HCT116 (cell line): ENCODE results near the gene CEACAM18. TPM values are rescaled to one million over a fixed set of nuclear protein-coding genes. Genes with fewer than 3 reads are reported as not detected.

Experiments
- ATAC-seq: fragments of 200-7000 bp; cut with Tn5 transposase; 2 replicates; pipeline ENCODE4 v1.9.1; 2020; ENCODE audit warnings: mild to moderate bottlenecking, moderate library complexity
- BruUV-seq: library from RNA; stranded (reverse); fragments of 400-500 nt; replicated peaks from 2 replicates; lab custom pipeline; 2021; lab: Mats Ljungman, UMichigan
- CTCF ChIA-PET: fragments of 300-600 bp; sonication (Branson Sonifier 250); formaldehyde crosslinking; loops from one replicate; lab custom pipeline; 2021; ENCODE audit warnings: antibody characterized with exemption; lab: Charles Lee
- POLR2A ChIA-PET: fragments of 300-600, 350-600 bp; sonication (Branson Sonifier 250); formaldehyde crosslinking; loops from one replicate; lab custom pipeline; 2021; ENCODE audit warnings: antibody characterized with exemption; lab: Charles Lee
- RAD21 ChIA-PET, 2 experiments: fragments of 300-600 bp; sonication (Branson Sonifier 250); formaldehyde crosslinking; loops; one replicate each; lab custom pipeline; 2023; ENCODE audit warnings: low total read pairs in 2 of 2; ENCODE audit not compliant: uncharacterized antibody in 2 of 2, unreplicated experiment in 2 of 2, low non-redundant PET in 1 of 2; lab: Charles Lee
- DNase-seq: peaks from one replicate; pipeline ENCODE4 v3.0.0-alpha.2; 2010; ENCODE audit warnings: low read depth, low spot score
- H2AFZ ChIP-seq: fragments of 200-600 bp; shearing (Covaris generic), sonication (generic); 2 replicates; pipeline ENCODE4 v1.6.1; 2017; ENCODE audit warnings: low read depth, mixed run types, mixed read lengths, antibody characterized with exemption, low read length; ENCODE audit not compliant: poor library complexity, severe bottlenecking
- H3K27ac ChIP-seq: 2 replicates; pipeline ENCODE4 v1.5.1; 2012; ENCODE audit warnings: low read depth, low read length
- H3K27me3 ChIP-seq: fragments of 200-600 bp; sonication (generic); 2 replicates; pipeline ENCODE4 v1.6.1; 2016; ENCODE audit warnings: mixed run types, low read length, mixed read lengths; ENCODE audit not compliant: insufficient read depth
- H3K36me3 ChIP-seq, 2 experiments: fragments of 200-500 bp in 1 of 2; fragments of 200-600 bp in 1 of 2; sonication (Bioruptor generic) in 1 of 2; sonication (generic) in 1 of 2; 2 replicates each; pipeline versions ENCODE4 v1.5.1 to v1.6.1; 2014 to 2016; ENCODE audit warnings: low read length in 2 of 2, inconsistent platforms in 1 of 2, mixed read lengths in 1 of 2, mixed run types in 1 of 2; ENCODE audit not compliant: insufficient read depth in 2 of 2, control insufficient read depth in 1 of 2
- H3K4me1 ChIP-seq, 2 experiments: fragments of 200-600 bp in 1 of 2; sonication (generic) in 1 of 2; 2 replicates each; pipeline versions ENCODE4 v1.5.1 to v1.6.1; 2012 to 2017; ENCODE audit warnings: low read length in 2 of 2, inconsistent platforms in 1 of 2, mild to moderate bottlenecking in 1 of 2, mixed read lengths in 1 of 2, mixed run types in 1 of 2, moderate library complexity in 1 of 2; ENCODE audit not compliant: insufficient read depth in 2 of 2, control insufficient read depth in 1 of 2
- H3K4me2 ChIP-seq: fragments of 200-600 bp; sonication (generic); 2 replicates; pipeline ENCODE4 v1.6.1; 2017; ENCODE audit warnings: mixed run types, low read length, mixed read lengths
- H3K4me3 ChIP-seq, 2 experiments: fragments of 200-600 bp in 1 of 2; sonication (generic) in 1 of 2; replicated peaks in 1 of 2; 2 replicates each; pipeline ENCODE4 v1.5.1; 2011 to 2016; ENCODE audit warnings: low read length in 2 of 2, control low read depth in 1 of 2, low read depth in 1 of 2, mild to moderate bottlenecking in 1 of 2, mixed read lengths in 1 of 2, mixed run types in 1 of 2
- H3K79me2 ChIP-seq: fragments of 200-600 bp; sonication (generic); 2 replicates; pipeline ENCODE4 v1.6.1; 2017; ENCODE audit warnings: mild to moderate bottlenecking, mixed run types, low read length, moderate library complexity, mixed read lengths; ENCODE audit not compliant: insufficient read depth
- H3K9ac ChIP-seq: fragments of 200-600 bp; sonication (generic); 2 replicates; pipeline ENCODE4 v1.6.1; 2016; ENCODE audit warnings: low read length, mixed read lengths
- H3K9me2 ChIP-seq: fragments of 200-600 bp; sonication (generic), shearing (Covaris generic); 2 replicates; pipeline ENCODE4 v1.6.1; 2017; ENCODE audit warnings: mixed run types, mild to moderate bottlenecking, moderate library complexity; ENCODE audit not compliant: insufficient read depth
- H3K9me3 ChIP-seq, 2 experiments: fragments of 200-500 bp in 1 of 2; fragments of 200-600 bp in 1 of 2; sonication (Bioruptor generic) in 1 of 2; sonication (generic) in 1 of 2; 2 replicates each; pipeline ENCODE4 v1.6.1; 2014 to 2017; ENCODE audit warnings: low read length in 2 of 2, mixed read lengths in 2 of 2, inconsistent platforms in 1 of 2, low read depth in 1 of 2, mild to moderate bottlenecking in 1 of 2, mixed run types in 1 of 2, moderate library complexity in 1 of 2; ENCODE audit not compliant: control insufficient read depth in 1 of 2, insufficient read depth in 1 of 2
- H4K20me1 ChIP-seq: fragments of 200-600 bp; sonication (generic), shearing (Covaris generic); 2 replicates; pipeline ENCODE4 v1.6.1; 2017; ENCODE audit warnings: mixed run types, mild to moderate bottlenecking, moderate library complexity; ENCODE audit not compliant: insufficient read depth
- ATF3 ChIP-seq: IDR thresholded peaks from 2 replicates; pipeline ENCODE4 v1.6.1; 2012
- CBX3 ChIP-seq: IDR thresholded peaks from 2 replicates; pipeline ENCODE4 v1.6.1; 2012; ENCODE audit warnings: low read depth
- CEBPB ChIP-seq: IDR thresholded peaks from 2 replicates; pipeline ENCODE4 v1.6.1; 2012; ENCODE audit warnings: low read depth
- CTCF ChIP-seq, 3 experiments: fragments of 200-600 bp in 1 of 3; sonication (generic) in 1 of 3; IDR thresholded peaks in 2 of 3; conservative IDR thresholded peaks in 1 of 3; 2 replicates each; pipeline ENCODE4 v1.5.1; 2012 to 2017; ENCODE audit warnings: low read depth in 2 of 3, low read length in 2 of 3, antibody characterized with exemption in 1 of 3, borderline replicate concordance in 1 of 3, control low read depth in 1 of 3, mild to moderate bottlenecking in 1 of 3, mixed read lengths in 1 of 3, mixed run types in 1 of 3, moderate library complexity in 1 of 3; ENCODE audit not compliant: insufficient read depth in 1 of 3
- EGR1 ChIP-seq: IDR thresholded peaks from 2 replicates; pipeline ENCODE4 v1.6.1; 2012; ENCODE audit warnings: low read depth
- ELF1 ChIP-seq: IDR thresholded peaks from 2 replicates; pipeline ENCODE4 v1.6.1; 2012; ENCODE audit warnings: low read depth, borderline replicate concordance
- FOSL1 ChIP-seq: IDR thresholded peaks from 2 replicates; pipeline ENCODE4 v1.6.1; 2012; ENCODE audit warnings: low read depth
- JUND ChIP-seq: IDR thresholded peaks from 2 replicates; pipeline ENCODE4 v1.6.1; 2012
- MAX ChIP-seq: IDR thresholded peaks from 2 replicates; pipeline ENCODE4 v1.6.1; 2012
- POLR2A ChIP-seq: IDR thresholded peaks from 2 replicates; pipeline ENCODE4 v1.7.0; 2011; ENCODE audit warnings: borderline replicate concordance; ENCODE audit not compliant: insufficient read depth, insufficient read length; ENCODE audit errors: extremely low read depth
- RAD21 ChIP-seq: IDR thresholded peaks from 2 replicates; pipeline ENCODE4 v1.6.1; 2012; ENCODE audit warnings: low read depth, mild to moderate bottlenecking
- REST ChIP-seq: IDR thresholded peaks from 2 replicates; pipeline ENCODE4 v1.6.1; 2012; ENCODE audit warnings: low read depth
- SIN3A ChIP-seq: IDR thresholded peaks from 2 replicates; pipeline ENCODE4 v1.6.1; 2012; ENCODE audit warnings: low read depth
- SP1 ChIP-seq: IDR thresholded peaks from 2 replicates; pipeline ENCODE4 v1.6.1; 2012; ENCODE audit warnings: low read depth
- SRF ChIP-seq: IDR thresholded peaks from 2 replicates; pipeline ENCODE4 v1.6.1; 2012; ENCODE audit warnings: low read depth
- TCF7L2 ChIP-seq: IDR thresholded peaks from 2 replicates; pipeline ENCODE4 v1.7.0; 2011; ENCODE audit warnings: borderline replicate concordance, inconsistent platforms; ENCODE audit not compliant: insufficient read depth, insufficient read length; ENCODE audit errors: extremely low read depth
- YY1 ChIP-seq: IDR thresholded peaks from 2 replicates; pipeline ENCODE4 v1.6.1; 2011; ENCODE audit warnings: low read length, low read depth, moderate library complexity, mild to moderate bottlenecking; ENCODE audit not compliant: insufficient replicate concordance; ENCODE audit errors: extremely low read depth
- ZBTB33 ChIP-seq: IDR thresholded peaks from 2 replicates; pipeline ENCODE4 v1.6.1; 2011; ENCODE audit warnings: mild to moderate bottlenecking, low read length, moderate library complexity; ENCODE audit not compliant: insufficient replicate concordance; ENCODE audit errors: extremely low read depth
- ZFX ChIP-seq: fragments of 450-650 bp; IDR thresholded peaks from 2 replicates; pipeline ENCODE4 v1.6.1; 2017
- intact Hi-C: fragments of 100-400 bp; cut with micrococcal nuclease; formaldehyde crosslinking; loops from 2 replicates; pipeline ENCODE4 v1.10.0; 2022
- total RNA-seq: library from RNA; stranded (reverse); gene quantifications from one replicate; pipeline ENCODE4 v1.2.1, GENCODE V29; 2021; ENCODE audit not compliant: unreplicated experiment

The CEACAM18 gene
- total RNA-seq, 1 experiment from 2014 or later, result not detected

GRCh38 chr19:51458899-51459505 lies 19.3 kb upstream of the CEACAM18 start:
- ChIA-PET CTCF (no interaction called here), RAD21 (no interaction called here), POLR2A (no interaction called here)
- no peaks in the 10 kb centered on the region for H3K27me3 ChIP-seq
- no peaks in the 10 kb centered on the region for H3K9me2 ChIP-seq
- TF ChIP-seq RAD21 (no peak), REST (no peak), CBX3 (no peak), SRF (no peak), SIN3A (no peak), JUND (no peak), YY1 (no peak), ZBTB33 (no peak), FOSL1 (no peak), ATF3 (no peak), EGR1 (no peak), MAX (no peak), ZFX (no peak), POLR2A (no peak), SP1 (no peak), CTCF (IDR thresholded peaks at IDR 0.05 in 2 of 3, conservative IDR thresholded peaks at IDR 0.05 in 1 of 3; ENCODE audit: borderline replicate concordance in 1 of 3, insufficient read depth in 1 of 3, low read depth in 2 of 3, low read length in 2 of 3) (no peak), TCF7L2 (no peak), CEBPB (no peak), ELF1 (no peak)
- no peaks in the 10 kb centered on the region for H3K4me1 ChIP-seq
- BruUV-seq, result no TSS peak
- H4K20me1 ChIP-seq, result no peaks in the 10 kb centered on the region
- no peak overlapping the region for H2AFZ ChIP-seq
- no peaks in the 10 kb centered on the region for H3K36me3 ChIP-seq
- H3K79me2 ChIP-seq, result no peaks in the 10 kb centered on the region
- DNase-seq (no peak), ATAC-seq (no peak)
- H3K27ac ChIP-seq, result no peak overlapping the region
- H3K4me3 ChIP-seq, result no peak overlapping the region
- H3K9ac ChIP-seq, result no peak overlapping the region
- H3K9me3 ChIP-seq, result no peaks in the 10 kb centered on the region
- H3K4me2 ChIP-seq, result no peak overlapping the region
- intact Hi-C loops, result no loop called here
